IPS-18a (cell line): Measurements from ENCODE around the gene ZMYND8.
"Not testable (repeated sequence)": the region's sequence is repeated elsewhere in the genome, so short reads cannot be mapped to it uniquely, and the experiment has no call there.

Source experiments
- H3K27ac ChIP-seq: one replicate; pipeline ENCODE4 v1.5.1; 2013; ENCODE audit warnings: low read length
- H3K27me3 ChIP-seq: one replicate; pipeline ENCODE4 v1.6.1; 2013; ENCODE audit warnings: mild to moderate bottlenecking, low read length; ENCODE audit not compliant: control insufficient read depth, insufficient read depth
- H3K36me3 ChIP-seq: one replicate; pipeline ENCODE4 v1.6.1; 2013; ENCODE audit warnings: low read depth, low read length; ENCODE audit not compliant: control insufficient read depth
- H3K4me1 ChIP-seq: one replicate; pipeline ENCODE4 v1.6.1; 2013; ENCODE audit warnings: low read depth, low read length; ENCODE audit not compliant: control insufficient read depth
- H3K4me3 ChIP-seq: one replicate; pipeline ENCODE4 v1.5.1; 2013; ENCODE audit warnings: low read length
- H3K9ac ChIP-seq: one replicate; pipeline ENCODE4 v1.6.1; 2013; ENCODE audit warnings: mild to moderate bottlenecking, low read length, moderate library complexity
- H3K9me3 ChIP-seq: one replicate; pipeline ENCODE4 v1.6.1; 2013; ENCODE audit warnings: low read depth, low read length; ENCODE audit not compliant: control insufficient read depth

ZMYND8 gene

GRCh38 chr20:47251154-47252020, 105.1 kb downstream of the ZMYND8 start:
- no peak overlapping the region for H3K27ac ChIP-seq
- H3K27me3 ChIP-seq = no peaks in the 10 kb centered on the region
- H3K9me3 ChIP-seq = no peaks in the 10 kb centered on the region
- H3K36me3 ChIP-seq = peaks cover 74% of the 10 kb centered on the region
- no peaks in the 10 kb centered on the region for H3K4me1 ChIP-seq
- H3K4me3 ChIP-seq = no peak overlapping the region
- H3K9ac ChIP-seq = no peak overlapping the region

- Histone ChIP-seq H3K36me3 (peaks cover 84% of the 10 kb centered on the region), H3K9me3 (no peaks in the 10 kb centered on the region), H3K27ac (no peak overlapping the region), H3K4me3 (no peak overlapping the region), H3K27me3 (no peaks in the 10 kb centered on the region), H3K9ac (no peak overlapping the region), H3K4me1 (no peaks in the 10 kb centered on the region)
Measured at GRCh38 chr20:47250360-47250759, 106.1 kb downstream of the ZMYND8 start.

GRCh38 chr20:47249913-47250312, 106.6 kb downstream of the ZMYND8 start:
- H3K9me3 ChIP-seq = no peaks in the 10 kb centered on the region
- H3K4me1 ChIP-seq = no peaks in the 10 kb centered on the region
- H3K9ac ChIP-seq = no peak overlapping the region
- H3K4me3 ChIP-seq = no peak overlapping the region
- peaks cover 88% of the 10 kb centered on the region for H3K36me3 ChIP-seq
- no peak overlapping the region for H3K27ac ChIP-seq
- no peaks in the 10 kb centered on the region for H3K27me3 ChIP-seq

GRCh38 chr20:47248448-47248966, 108.0 kb downstream of the ZMYND8 start:
- Histone ChIP-seq H3K36me3 (peaks cover 89% of the 10 kb centered on the region), H3K9me3 (no peaks in the 10 kb centered on the region), H3K4me1 (no peaks in the 10 kb centered on the region), H3K27me3 (no peaks in the 10 kb centered on the region), H3K9ac (no peak overlapping the region), H3K4me3 (no peak overlapping the region), H3K27ac (no peak overlapping the region)

GRCh38 chr20:47247972-47248371, 108.5 kb downstream of the ZMYND8 start:
- H3K4me3 ChIP-seq = no peak overlapping the region
- H3K27me3 ChIP-seq = no peaks in the 10 kb centered on the region
- no peaks in the 10 kb centered on the region for H3K9me3 ChIP-seq
- H3K9ac ChIP-seq = no peak overlapping the region
- peaks cover 89% of the 10 kb centered on the region for H3K36me3 ChIP-seq
- H3K27ac ChIP-seq = no peak overlapping the region
- H3K4me1 ChIP-seq = no peaks in the 10 kb centered on the region

- Histone ChIP-seq H3K9ac (no peak overlapping the region), H3K36me3 (peaks cover 96% of the 10 kb centered on the region), H3K27ac (no peak overlapping the region), H3K9me3 (no peaks in the 10 kb centered on the region), H3K4me1 (no peaks in the 10 kb centered on the region), H3K4me3 (no peak overlapping the region), H3K27me3 (no peaks in the 10 kb centered on the region)
Measured at GRCh38 chr20:47246061-47246777, 110.3 kb downstream of the ZMYND8 start.

GRCh38 chr20:47245166-47245565, 111.3 kb downstream of the ZMYND8 start:
- H3K4me3 ChIP-seq, H3K4me1 ChIP-seq, H3K9me3 ChIP-seq, H3K9ac ChIP-seq, H3K27ac ChIP-seq, H3K27me3 ChIP-seq: not testable (repeated sequence)
- H3K36me3 ChIP-seq = peaks cover 86% of the 10 kb centered on the region

- no peaks in the 10 kb centered on the region for H3K4me1 ChIP-seq
- H3K27me3 ChIP-seq = no peaks in the 10 kb centered on the region
- H3K4me3 ChIP-seq = no peak overlapping the region
- H3K9ac ChIP-seq = no peak overlapping the region
- H3K36me3 ChIP-seq = peaks cover 81% of the 10 kb centered on the region
- H3K9me3 ChIP-seq = no peaks in the 10 kb centered on the region
- H3K27ac ChIP-seq = no peak overlapping the region
Measured at GRCh38 chr20:47244451-47244850, 112.0 kb downstream of the ZMYND8 start.

GRCh38 chr20:47243532-47244305, 112.8 kb downstream of the ZMYND8 start:
- H3K36me3 ChIP-seq = peaks cover 81% of the 10 kb centered on the region
- no peaks in the 10 kb centered on the region for H3K4me1 ChIP-seq
- no peak overlapping the region for H3K27ac ChIP-seq
- H3K4me3 ChIP-seq = no peak overlapping the region
- H3K9me3 ChIP-seq = no peaks in the 10 kb centered on the region
- no peaks in the 10 kb centered on the region for H3K27me3 ChIP-seq
- no peak overlapping the region for H3K9ac ChIP-seq

- Histone ChIP-seq H3K4me1 (no peaks in the 10 kb centered on the region), H3K27me3 (no peaks in the 10 kb centered on the region), H3K4me3 (no peak overlapping the region), H3K9me3 (no peaks in the 10 kb centered on the region), H3K36me3 (peaks cover 81% of the 10 kb centered on the region), H3K27ac (no peak overlapping the region), H3K9ac (no peak overlapping the region)
Measured at GRCh38 chr20:47243003-47243402, 113.5 kb downstream of the ZMYND8 start.

- no peak overlapping the region for H3K9ac ChIP-seq
- no peak overlapping the region for H3K27ac ChIP-seq
- peaks cover 81% of the 10 kb centered on the region for H3K36me3 ChIP-seq
- no peaks in the 10 kb centered on the region for H3K27me3 ChIP-seq
- H3K9me3 ChIP-seq = no peaks in the 10 kb centered on the region
- no peaks in the 10 kb centered on the region for H3K4me1 ChIP-seq
- no peak overlapping the region for H3K4me3 ChIP-seq
Measured at GRCh38 chr20:47241345-47241781, 115.1 kb downstream of the ZMYND8 start.
